Ectodermal cell (in vitro differentiated cells): ENCODE data around the gene C19orf25.
A peak's percentile ranks its signal among the peaks of the same experiment; 100 is the strongest.
"Not testable (repeated sequence)": the region's sequence is repeated elsewhere in the genome, so short reads cannot be mapped to it uniquely, and the experiment has no call there.

Source experiments
- H3K27ac ChIP-seq: 2 replicates; pipeline ENCODE4 v1.7.0; 2013; ENCODE audit warnings: mild to moderate bottlenecking, low read depth, low read length; ENCODE audit not compliant: insufficient read depth, poor library complexity, severe bottlenecking
- H3K27me3 ChIP-seq: 2 replicates; pipeline ENCODE4 v1.7.0; 2013; ENCODE audit warnings: mild to moderate bottlenecking, low read length; ENCODE audit not compliant: insufficient read depth, control insufficient read depth, poor library complexity, severe bottlenecking
- H3K36me3 ChIP-seq: one replicate; pipeline ENCODE4 v1.7.0; 2013; ENCODE audit warnings: low read length; ENCODE audit not compliant: control insufficient read depth, insufficient read depth
- H3K4me1 ChIP-seq: one replicate; pipeline ENCODE4 v1.7.0; 2013; ENCODE audit warnings: low read length; ENCODE audit not compliant: control insufficient read depth, insufficient read depth
- H3K4me3 ChIP-seq: 2 replicates; pipeline ENCODE4 v1.7.0; 2013; ENCODE audit warnings: low read depth, low read length, control low read depth; ENCODE audit not compliant: insufficient read depth
- H3K9me3 ChIP-seq: 2 replicates; pipeline ENCODE4 v1.7.0; 2013; ENCODE audit warnings: mild to moderate bottlenecking, low read length, moderate library complexity; ENCODE audit not compliant: control insufficient read depth
- WGBS, 2 experiments: methylation state at CpG; one replicate each; pipeline ENCODE4 v1.1.7; 2013; ENCODE audit warnings: missing lambda C conversion rate in 2 of 2; 5-methylcytosine and 5-hydroxymethylcytosine counted together

C19orf25 gene

DNA sequence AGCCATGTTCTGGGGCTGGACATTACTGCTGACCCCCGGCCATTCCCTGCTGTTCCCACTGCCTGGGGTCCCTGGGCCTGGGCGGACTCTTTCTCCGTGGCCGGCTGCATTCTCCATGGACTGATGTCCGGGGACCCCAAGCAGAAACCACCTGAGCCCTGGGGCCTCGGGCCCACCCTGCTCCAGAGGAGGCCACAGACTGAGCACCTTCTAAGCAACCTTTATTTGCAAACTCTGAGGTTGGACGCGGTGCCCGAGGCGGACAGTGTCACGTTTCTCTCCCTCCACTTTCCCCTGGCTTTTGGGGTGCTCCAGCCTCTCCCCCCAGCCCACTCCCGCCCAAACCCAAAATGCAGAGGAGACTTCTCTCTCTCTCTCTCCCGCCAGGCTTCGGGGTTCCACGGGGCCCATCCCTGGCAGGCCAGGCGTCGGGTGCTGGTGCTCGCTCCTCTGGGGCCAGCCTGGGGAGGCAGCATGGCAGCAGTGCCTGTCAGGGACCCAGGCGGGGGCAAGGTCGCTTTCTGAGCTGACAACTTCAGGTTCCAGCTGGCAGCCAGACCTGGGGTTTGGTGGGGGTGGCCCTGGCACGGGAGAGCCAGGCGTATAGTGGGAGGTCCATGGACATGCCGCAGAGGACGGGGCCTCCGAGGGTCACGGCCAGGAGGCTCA is 2.3 kb upstream of the C19orf25 start:
- no peak overlapping the region for H3K27ac ChIP-seq
- H3K27me3 ChIP-seq: no peaks in the 10 kb centered on the region
- no peaks in the 10 kb centered on the region for H3K36me3 ChIP-seq
- peaks cover 4% of the 10 kb centered on the region for H3K4me1 ChIP-seq
- no peak overlapping the region for H3K4me3 ChIP-seq
- no peaks in the 10 kb centered on the region for H3K9me3 ChIP-seq
- 89 to 90% methylated on average over 26 of the region's 26 CpGs for WGBS, 2 experiments

DNA sequence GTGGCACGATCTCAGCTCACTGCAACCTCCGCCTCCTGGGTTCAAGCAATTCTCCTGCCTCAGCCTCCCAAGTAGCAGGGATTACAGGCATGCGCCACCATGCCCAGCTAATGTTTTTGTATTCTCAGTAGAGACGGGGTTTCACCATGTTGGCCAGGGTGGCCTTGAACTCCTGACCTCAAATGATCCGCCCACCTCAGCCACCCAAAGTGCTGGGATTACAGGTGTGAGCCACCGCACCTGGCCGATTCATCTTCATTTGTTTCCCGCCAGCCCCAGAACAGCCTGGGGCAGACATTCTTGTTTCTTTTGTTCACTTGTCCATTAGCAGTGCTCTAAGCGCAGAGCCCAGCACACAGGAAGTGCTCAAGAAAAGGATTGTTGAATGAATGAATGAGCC is 2.0 kb downstream of the C19orf25 start:
- H3K27ac ChIP-seq, H3K9me3 ChIP-seq, H3K36me3 ChIP-seq, H3K4me1 ChIP-seq, H3K4me3 ChIP-seq: not testable (repeated sequence)
- 95 to 97% methylated on average over 9 of the region's 9 CpGs for WGBS, 2 experiments
- H3K27me3 ChIP-seq: peaks cover 20% of the 10 kb centered on the region

DNA sequence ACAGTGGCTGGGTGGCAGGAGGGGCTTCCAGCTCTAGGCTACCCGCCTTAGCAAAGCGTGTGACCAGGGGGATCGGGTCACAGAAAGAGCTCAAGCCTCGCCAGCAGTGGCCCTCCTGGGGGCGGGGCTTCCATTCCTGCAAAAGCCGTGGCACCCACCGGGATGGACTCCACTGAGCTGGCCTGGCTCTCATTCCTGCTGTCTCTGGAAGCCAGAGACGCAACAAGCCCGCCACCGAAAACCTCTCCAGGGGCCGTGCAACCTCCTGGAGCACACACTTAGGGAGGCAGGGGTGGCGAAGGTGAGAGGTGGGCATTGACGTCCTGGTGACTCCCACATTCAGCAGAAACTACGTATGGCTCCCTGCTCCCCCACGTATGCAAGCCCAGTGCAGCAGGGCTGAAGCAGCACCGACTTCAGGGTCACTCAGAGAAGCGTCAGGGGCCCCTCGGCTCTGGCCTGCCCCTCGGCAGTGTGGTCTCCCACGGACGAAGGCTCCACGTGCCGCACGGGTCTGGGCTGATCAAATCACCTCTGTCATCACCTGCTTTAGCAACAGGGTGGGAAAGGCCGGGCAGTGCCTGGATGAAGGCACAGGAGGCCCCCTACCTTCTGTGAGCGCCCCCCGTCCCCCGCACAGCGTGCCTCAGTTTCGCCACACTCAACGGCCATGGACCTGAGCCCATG is 3.1 kb downstream of the C19orf25 start:
- H3K36me3 ChIP-seq: no peaks in the 10 kb centered on the region
- no peak overlapping the region for H3K27ac ChIP-seq
- H3K4me3 ChIP-seq: no peak overlapping the region
- H3K9me3 ChIP-seq: no peaks in the 10 kb centered on the region
- WGBS, 2 experiments: 93 to 95% methylated on average over 31 of the region's 31 CpGs
- peaks cover 7% of the 10 kb centered on the region for H3K4me1 ChIP-seq
- H3K27me3 ChIP-seq: peaks cover 32% of the 10 kb centered on the region

DNA sequence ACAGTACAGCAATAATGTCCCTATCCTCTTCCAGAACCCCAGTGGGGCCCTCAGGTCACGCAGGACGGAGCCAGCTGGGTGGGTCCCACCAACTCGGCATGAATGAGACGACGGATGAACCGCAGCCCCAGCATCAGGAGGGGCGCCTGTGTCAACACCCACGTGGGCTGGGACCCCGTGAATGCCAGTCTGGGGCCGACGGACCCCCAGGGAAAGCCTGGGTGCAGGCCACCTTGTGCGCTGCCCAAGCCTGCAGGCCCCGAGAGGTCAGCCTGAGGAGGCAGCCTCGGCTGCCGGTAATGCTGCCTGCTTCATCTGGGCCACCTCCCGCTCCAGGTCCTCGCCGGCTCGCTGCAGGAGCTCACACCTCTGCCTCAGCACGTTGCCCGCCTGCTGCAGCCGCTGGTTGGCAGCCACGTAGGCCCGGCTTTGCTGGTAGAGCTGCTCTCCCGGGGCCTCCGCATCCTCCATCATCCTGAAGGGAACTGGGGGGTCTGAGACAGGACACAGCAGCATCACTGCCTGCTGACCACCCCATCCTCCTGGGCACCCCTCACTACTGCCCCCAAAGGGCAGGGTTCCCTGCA is 4.2 kb downstream of the C19orf25 start:
- no peak overlapping the region for H3K27ac ChIP-seq
- H3K36me3 ChIP-seq: no peaks in the 10 kb centered on the region
- WGBS, 2 experiments: 94% methylated on average over 26 of the region's 26 CpGs
- H3K4me3 ChIP-seq: no peak overlapping the region
- H3K9me3 ChIP-seq: no peaks in the 10 kb centered on the region
- peaks cover 12% of the 10 kb centered on the region for H3K4me1 ChIP-seq
- H3K27me3 ChIP-seq: peaks cover 42% of the 10 kb centered on the region

DNA sequence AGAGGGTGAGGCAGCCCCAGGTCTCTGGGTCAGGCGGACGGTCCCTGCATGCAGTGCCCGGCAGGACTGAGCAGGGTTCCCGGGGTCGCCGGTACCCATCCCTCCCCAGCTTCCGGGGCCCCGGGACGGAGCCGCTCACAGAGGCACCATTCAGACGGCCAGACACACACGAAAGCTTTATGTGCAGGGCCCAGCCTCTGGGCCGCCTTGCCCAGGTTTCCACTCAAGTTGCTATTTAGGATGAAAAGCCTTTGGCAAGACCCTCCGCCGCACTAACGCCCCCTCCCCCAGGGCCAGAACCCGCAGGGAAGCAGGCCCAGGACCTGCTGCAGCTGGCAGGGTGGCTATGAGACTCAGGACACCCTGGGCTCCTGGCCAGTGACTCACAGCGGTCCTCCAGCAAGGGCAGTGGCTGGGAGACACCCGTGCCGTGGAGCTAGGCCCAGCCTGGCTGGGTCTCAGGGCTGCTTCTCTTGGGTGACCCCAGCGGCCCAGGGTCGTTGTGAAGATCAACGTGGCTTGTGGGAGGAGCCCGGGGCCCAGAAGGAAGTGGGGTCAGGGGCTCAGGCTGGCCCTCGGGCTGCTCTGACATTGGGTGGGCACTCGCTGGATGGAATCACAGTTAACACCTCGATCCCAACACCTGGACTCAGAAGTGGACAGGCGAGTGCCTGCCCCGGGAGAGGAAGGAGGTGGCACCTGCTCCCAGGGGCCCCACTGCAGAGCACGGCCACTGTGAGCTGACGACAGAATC is 4.8 kb downstream of the C19orf25 start:
- Histone ChIP-seq H3K4me3 (no peak overlapping the region), H3K27me3 (peaks cover 49% of the 10 kb centered on the region)

DNA sequence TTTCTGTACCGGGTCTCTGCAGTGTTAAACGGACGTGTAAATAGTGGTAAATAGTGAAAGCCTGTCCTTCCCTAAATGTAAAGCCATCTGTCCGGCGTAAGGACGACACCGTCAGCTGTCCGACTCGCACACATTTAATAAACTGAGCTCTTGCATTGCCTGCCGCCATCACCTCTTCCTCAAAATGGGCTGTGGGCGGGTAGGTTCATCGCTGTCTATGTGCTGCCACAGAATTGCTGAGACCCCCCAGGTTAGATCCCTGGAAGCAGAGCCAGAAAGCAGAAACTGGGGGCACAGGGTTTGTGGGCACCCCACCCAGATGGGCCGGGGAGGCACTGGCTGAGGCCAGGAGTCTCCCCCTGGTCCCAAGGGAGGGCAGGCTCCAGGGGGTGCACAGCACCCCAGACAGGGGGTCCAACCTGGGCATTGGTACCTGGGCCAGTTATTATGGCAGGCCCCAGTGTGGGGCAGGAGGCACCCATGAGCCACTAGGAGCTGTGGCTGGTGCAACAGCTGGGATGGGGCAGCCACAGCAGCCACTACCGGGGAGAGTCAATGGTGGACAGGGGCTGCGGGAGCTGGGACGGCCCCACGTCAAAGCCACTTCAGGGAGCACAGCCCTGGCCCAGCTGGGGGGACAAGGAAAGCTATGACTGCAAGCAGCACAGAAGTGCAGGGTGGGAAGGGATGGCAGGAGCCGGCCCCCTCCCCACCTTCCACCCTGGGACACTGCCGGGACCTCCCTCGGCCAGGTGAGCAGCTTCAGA is 5.7 kb downstream of the C19orf25 start:
- Histone ChIP-seq H3K36me3 (no peaks in the 10 kb centered on the region), H3K27ac (no peak overlapping the region), H3K4me3 (no peak overlapping the region), H3K9me3 (no peaks in the 10 kb centered on the region), H3K27me3 (peaks cover 58% of the 10 kb centered on the region), H3K4me1 (peaks cover 13% of the 10 kb centered on the region)
- WGBS, 2 experiments: 86% methylated on average over 20 of the region's 20 CpGs

More for the DNA sequence above, 4.8 kb downstream of the C19orf25 start:
- Histone ChIP-seq H3K9me3 (no peaks in the 10 kb centered on the region), H3K27ac (no peak overlapping the region), H3K4me1 (peaks cover 13% of the 10 kb centered on the region), H3K36me3 (no peaks in the 10 kb centered on the region)
- WGBS, 2 experiments: 87 to 88% methylated on average over 31 of the region's 31 CpGs

DNA sequence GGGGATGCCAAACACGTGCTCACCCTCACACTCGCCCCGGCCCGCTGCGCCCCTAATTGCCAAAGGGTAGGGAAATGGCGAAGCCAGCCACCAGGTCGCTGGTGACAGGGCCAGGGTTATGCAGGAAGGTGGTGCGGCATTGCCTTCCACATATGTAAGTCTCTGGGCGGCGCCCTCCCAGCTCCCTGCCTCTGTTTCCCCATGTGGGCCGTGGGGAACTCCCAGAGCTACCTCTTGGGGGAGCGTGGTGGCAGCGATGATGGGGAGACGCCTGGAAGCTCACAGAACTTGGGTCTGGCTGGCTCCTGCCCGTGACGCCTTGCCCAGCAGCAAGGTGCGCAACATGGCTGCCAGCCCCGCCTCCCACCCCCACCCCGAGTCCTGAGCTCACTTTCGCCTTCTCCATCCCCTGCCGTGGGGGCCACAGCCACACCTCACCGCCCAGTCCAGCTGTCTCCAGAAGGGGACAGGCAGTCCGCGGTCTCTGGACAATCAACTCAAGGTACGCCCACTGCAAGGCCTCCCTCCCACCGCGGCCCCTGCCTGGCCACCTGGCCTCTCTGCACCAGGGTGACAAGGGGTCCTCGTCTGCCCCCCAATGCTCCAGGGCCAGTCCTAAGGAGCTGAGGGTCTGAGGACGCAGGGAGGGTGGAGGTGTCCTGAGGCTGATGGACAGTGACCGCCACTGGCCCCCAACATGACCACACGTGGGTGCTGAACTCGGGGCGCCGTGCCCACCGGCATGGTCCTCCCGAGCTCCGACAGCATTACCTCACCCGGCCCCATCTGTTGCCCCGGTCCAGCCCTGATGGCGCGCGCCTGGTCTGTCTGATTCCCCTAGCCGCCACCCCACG is 6.6 kb downstream of the C19orf25 start:
- H3K27ac ChIP-seq: no peak overlapping the region
- peaks cover 66% of the 10 kb centered on the region for H3K27me3 ChIP-seq
- H3K4me3 ChIP-seq: no peak overlapping the region
- 66 to 69% methylated on average over 43 to 44 of the region's 44 CpGs for WGBS, 2 experiments
- peaks cover 16% of the 10 kb centered on the region for H3K4me1 ChIP-seq
- H3K9me3 ChIP-seq: no peaks in the 10 kb centered on the region
- no peaks in the 10 kb centered on the region for H3K36me3 ChIP-seq

DNA sequence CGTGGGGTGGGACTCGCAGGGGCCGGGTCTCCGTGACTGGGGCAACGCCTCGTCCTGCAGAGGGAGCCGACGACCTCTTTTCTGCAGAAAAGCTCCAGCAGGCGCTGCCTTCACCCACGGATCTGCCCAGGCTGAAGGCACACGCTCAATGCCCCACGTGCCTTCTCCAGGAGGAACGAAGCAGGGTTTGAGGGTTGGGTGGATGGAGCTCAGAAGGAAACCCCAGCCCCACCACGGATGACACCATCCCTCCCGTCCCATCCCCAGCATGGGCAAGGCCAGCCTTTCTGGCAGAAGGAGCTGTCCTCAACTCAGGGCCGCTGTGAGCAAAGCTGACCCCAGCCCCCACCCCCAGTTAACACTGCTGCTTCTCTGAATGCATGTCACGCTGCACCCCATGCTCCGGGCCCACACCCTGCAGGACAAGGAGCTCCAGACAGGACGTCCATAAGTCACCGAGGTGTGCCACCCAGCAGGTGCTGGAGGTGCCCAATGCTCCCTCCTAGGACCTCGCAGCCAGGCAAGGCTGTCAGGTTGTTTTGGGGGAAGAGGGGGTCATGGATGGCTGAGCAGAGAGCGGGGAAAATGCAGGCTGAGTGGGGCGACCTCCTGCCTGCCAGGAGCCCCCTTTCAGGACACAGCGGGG is 7.4 kb downstream of the C19orf25 start:
- Histone ChIP-seq H3K9me3 (no peaks in the 10 kb centered on the region), H3K27me3 (peaks cover 74% of the 10 kb centered on the region), H3K4me3 (no peak overlapping the region), H3K36me3 (no peaks in the 10 kb centered on the region), H3K27ac (no peak overlapping the region), H3K4me1 (peaks cover 24% of the 10 kb centered on the region)
- WGBS, 2 experiments: 32% methylated on average over 24 of the region's 24 CpGs

DNA sequence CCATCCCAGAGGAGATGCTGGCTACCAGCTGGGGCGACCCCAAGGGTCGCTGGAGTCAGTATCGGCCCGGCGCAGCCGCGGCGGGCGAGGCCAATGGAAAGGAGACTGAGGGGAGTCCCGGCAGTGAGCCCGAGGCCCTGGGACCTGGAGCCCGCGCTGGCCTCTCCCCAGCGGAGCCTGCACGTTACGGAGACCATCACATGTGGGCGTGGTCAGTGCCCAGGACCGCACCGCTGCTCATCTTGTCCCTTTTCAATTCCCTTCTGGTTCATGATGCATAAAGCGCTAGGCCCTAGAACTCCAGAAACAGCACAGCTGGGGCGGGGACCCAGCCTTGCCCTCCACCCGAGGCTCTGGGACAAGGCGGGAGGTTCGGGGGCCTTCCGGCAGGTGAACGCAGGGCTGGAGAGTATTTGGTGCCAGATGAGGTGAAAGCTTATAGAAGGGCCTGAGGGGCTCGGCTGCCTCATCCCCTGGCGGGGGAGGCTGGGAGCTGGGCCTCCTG is 8.0 kb downstream of the C19orf25 start:
- Histone ChIP-seq H3K4me3 (peak overlapping the region; percentile 30), H3K9me3 (no peaks in the 10 kb centered on the region), H3K36me3 (no peaks in the 10 kb centered on the region), H3K27ac (no peak overlapping the region), H3K27me3 (peaks cover 80% of the 10 kb centered on the region), H3K4me1 (peaks cover 29% of the 10 kb centered on the region)
- WGBS, 2 experiments: 8% methylated on average over 28 of the region's 28 CpGs
